GM19035 (cell line): Measurements from ENCODE around the gene WDR44.
"Not testable (repeated sequence)": the region's sequence is repeated elsewhere in the genome, so short reads cannot be mapped to it uniquely, and the experiment has no call there.

ENCODE experiments used
- ATAC-seq: cut with Tn5 transposase; IDR thresholded peaks from one replicate; pipeline ENCODE4 v1.9.1; 2021; ENCODE audit not compliant: unreplicated experiment

WDR44 gene

DNA sequence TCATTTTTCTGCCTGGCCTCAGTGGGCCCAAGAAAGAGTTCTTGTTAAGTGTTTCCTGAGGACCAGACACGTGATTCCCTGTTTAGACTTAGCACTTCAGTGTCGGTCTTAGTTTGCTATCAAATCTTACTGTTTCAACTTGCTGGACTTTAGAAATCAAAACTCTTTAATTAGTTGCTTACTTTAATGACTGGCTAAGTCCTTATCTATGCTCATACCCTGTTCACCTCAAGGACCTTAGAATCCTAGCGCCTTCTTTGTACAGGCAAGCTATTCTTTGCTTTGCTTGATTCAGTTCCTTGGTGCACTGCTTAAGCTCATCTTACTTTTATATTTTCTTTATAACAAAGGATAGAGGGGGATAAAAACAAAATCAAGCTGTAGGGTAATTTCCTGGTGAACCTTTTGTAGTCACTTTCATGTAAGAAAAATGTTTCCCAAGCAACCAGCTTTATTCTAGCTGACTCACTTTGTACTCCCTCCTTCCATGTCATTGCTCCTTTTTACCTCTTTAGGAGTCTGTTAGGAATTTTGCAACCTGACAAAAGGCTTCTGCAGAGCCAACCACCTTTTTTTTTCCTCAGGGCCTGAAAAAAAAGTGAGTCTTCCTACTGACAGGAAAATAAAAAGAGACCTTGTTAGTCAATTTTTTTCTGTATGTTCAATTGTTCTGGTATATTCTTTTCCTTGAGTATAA is 14.7 kb downstream of the WDR44 start:
- no peak for ATAC-seq

DNA sequence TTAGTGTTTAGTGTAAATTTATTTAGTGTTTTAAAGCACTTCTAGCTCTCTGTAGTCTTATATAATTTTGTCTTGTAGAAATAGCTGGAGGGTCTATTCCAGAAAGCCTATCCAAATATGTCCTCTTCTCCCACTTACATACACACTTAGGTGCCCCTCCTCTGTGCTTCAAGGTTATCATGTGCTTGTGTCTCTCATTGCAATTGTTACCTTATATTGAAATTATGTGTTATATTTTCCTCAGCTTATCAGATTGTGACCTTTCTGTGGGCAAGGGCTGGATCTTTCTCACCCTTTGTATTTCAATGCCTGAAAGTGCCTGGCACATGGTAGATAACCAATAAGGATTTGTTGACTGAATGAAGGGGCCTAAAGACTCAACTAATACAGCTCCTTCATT is 18.4 kb downstream of the WDR44 start:
- ATAC-seq = no peak

DNA sequence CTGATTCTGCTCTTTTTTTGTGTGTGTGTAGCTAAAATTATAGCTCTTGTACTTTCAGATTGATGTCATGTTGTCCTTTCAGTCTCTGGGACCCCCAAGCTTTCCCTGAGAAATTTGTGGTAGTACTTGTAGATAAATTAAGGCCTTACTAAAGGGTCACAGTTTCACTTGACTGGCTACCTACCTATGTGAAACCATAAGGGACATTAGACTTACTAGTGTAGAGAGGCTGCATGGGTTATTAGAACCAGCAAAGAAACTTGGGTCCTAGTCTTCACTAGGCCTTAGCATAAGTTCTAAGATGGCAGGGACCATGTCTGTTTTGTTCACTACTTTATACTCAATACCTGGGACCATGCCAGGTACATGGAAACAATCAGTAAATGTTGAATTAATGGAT is 21.4 kb downstream of the WDR44 start:
- ATAC-seq = no peak

DNA sequence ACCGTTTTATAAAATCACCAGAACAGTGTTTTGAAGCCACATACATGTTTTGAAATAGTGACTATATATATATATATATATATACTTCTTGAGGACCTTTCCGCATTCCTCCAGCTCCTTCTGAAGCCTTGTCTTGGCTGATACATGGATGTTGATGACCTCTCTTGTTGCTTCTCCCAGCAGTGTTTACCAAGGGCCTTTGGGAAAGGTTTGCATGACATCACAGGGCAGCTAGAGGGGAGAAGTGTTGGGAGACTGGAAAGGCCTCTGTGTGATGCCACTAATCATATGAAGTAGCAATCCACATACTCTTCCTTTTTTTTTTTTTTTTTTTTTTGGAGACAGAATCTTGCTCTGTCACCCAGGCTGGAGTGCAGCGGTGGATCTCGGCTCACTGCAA is 22.5 kb downstream of the WDR44 start:
- ATAC-seq = no peak

DNA sequence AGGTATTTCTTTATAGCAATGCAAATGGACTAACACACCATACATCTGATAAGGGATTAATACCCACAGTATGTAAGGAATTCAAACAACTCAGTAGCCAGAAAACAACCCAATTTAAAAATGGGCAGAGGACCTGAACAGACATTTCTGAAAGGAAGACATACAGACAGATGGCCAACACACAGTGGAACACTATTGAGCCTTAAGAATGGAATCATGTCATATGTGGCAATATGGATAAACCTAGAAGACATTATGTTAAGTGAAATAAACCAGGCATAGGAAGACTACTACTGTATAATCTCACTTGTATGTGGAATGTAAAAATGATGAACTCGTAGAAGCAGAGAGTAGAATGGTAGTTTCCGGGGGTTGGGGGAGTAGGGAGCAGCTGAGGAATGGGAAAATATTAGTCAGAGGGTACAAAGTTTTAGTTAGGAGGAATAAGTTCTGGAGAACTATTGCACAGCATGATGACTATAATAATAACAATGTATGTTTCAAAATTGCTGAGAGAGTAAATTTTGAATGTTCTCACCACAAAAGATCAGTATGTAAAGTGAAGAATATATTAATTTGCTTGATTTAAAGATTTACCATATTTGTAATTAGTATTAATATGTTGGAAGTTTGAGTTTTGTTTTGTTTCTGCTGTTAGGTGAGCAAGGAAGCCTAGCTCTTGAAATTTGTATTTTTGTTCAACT is 25.2 kb downstream of the WDR44 start:
- ATAC-seq = no peak

DNA sequence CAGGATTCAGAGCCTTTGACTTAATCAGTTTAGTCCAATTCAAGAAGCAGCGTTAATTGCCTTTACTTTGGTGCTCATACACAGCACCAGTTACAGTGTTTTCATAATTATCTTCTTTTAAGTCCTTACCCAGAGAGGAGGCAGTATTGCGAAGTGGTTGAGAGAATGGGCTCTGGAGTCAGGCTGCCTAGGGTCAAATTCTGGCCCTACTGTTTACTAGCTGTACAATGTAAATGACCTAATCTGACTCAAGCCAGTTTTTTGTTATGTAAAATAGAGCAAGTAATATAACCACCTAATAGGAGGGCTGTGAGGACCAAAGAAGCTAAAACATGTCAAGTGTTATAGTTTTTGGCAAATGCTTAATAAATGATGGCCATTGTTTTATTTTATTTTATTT is 27.6 kb downstream of the WDR44 start:
- no peak for ATAC-seq

DNA sequence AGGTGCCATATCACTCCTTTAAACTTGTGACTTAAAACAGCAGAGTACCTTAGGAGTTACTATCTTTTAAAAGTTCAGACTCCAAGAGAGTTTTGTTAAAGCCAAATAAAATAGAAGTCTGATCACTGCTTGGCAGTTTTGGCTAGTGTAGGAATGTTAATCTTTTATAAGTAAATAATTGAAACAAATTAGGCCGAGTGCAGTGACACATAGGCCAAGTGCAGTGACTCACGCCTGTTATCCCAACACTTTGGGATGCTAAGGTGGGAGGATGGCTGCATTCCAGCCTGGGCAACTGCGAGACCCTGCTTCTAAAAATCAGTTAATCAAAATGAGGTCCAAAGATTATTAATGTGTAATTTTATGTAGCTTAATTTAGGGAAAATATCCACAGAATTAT is 37.2 kb downstream of the WDR44 start:
- ATAC-seq = no peak

DNA sequence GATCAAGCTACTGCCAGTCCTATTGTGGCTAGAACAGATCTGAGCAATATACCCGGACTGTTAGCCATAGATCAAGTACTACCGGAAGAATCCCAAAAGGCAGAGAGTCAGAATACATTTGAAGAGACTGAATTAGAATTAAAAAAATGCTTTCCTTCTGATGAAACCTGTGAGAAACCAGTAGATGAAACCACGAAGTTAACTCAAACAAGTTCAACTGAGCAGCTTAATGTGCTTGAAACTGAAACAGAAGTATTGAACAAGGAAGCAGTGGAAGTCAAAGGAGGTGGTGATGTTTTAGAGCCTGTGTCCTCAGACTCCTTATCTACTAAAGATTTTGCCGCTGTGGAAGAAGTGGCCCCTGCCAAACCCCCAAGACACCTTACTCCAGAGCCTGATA is 46.8 kb downstream of the WDR44 start:
- ATAC-seq = no peak

DNA sequence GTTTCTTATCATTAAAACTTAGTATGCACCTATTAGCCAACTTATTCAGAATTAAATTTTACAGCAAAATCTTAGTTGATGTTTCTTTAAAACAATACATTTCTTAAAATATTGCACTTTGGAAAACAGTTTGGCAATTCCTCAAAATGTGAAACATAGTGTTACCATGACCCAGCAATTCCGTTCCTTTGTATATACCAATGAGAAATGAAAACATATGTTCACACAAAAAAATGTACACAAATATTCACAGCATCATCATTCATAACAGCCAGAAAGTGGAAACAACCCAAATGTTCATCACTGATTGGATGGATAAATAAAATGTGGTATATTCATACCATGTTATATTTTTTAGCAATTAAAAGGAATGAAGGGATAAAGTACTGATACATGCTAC is 50.2 kb downstream of the WDR44 start:
- no peak for ATAC-seq

DNA sequence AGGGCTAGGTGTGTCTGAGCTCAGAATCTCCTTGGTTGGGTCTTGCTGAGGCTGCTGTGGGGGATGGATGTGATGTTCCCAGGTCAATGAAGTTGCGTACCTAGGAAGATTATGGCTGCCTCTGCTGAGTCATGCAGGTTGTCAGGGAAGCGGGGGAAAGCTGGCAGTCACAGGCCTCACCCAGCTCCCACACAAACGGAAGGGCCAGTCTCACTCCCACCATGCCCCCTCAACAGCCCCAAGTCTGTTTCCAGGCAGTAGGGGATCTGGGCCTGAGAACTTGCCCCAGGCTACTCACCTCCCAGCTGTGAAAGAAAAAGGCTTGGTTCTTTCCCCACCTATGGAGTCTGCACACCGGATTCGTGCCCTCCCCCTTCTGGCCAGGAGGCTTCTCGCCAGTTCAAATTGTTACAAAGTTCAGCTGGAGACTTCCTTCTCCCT is 72.9 kb downstream of the WDR44 start:
- no peak for ATAC-seq

DNA sequence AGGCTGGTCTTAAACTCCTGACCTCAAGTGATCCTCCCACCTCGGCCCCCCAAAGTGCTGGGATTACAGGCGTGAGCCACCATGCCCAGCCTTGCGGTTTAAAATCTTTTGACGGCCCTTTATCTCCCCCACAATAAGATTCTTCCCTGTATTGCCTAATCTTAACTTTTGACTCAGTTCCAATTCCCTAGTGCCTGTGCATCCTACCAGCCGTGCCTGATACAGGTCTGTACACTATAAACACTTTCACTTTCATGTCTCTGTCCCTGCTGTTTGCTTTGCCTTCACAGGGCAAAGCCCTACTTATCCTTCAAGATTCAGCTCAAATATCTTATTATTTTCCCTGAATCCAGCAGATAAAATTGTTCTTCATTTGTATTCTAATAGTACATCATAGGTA is 74.6 kb downstream of the WDR44 start:
- ATAC-seq = peak; percentile 61

DNA sequence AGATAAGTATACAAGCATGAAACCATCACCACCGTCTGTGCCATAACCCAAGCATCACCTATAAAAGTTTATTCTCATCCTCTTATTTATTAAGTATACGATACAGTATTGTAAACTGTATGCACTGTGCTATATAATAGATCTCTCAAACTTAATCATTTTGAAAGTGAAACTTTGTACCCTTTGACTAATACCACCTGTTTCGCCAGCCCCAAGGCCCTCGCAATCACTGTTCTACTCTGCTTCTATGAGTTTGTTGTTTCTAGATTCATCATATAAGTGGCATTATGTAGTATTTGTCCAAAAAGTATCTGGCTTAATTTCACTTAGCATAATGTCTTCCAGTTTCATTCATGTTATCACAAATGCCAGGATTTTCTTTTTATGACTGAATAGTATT is 77.7 kb downstream of the WDR44 start:
- ATAC-seq = peak; percentile 97

DNA sequence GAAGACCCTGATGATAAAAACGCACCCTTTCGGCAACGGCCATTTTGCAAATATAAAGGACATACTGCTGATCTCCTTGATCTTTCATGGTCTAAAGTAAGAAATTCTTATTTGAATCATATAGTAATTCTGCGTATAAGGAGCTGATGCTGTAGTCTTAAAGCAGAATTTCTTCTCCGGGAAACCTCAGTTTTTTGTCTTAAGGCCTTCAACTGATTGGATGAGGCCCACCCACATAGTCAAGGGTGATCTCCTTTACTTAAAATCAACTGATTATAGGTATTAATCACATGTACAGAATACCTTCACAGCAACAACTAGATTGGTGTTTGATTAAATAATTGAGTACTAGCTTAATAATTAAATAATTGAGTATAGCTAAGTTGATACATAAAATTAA is 86.9 kb downstream of the WDR44 start:
- ATAC-seq = no peak

DNA sequence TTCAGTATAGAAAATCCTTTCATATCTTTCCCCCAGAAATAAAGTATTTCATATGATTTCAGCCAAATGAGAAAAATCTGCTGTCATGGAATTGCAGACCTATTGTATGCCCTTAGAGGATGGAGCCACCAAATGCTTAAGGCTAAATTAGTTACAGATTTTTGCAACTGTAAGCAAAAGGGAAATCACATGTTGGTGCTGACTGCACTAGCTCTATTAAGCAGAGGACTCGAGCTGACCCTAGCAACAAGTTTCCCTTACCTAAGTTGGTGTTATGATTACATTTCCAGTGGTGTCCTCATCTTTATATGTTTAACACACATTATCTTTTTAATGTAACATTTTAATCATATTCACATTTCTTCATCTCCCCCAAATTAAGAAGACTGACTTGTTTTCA is 91.4 kb downstream of the WDR44 start:
- no peak for ATAC-seq

DNA sequence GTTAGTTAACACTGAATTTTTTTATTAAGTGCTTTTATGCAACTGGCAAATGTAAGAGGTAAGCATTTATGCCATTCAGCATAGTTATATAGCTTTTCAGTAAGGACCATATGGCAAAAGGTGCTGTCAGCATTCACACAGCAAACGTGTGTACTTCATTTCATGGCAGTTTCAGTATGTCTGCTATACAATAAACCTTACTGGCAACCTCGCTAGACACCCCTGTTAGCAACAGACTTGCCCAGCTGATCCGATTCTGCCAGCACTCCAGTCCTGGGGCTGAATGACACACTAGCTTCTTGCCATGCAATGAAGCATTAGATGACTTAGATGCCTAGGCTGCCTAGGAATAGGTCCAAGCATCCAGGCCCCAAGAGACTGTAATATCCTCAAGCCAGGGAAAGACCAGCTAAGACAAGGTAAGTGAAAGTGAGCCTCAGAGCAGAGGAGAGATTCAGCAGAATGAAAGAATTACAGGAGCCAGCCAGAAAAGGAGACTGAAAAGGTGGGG is 102.4 kb downstream of the WDR44 start:
- no peak for ATAC-seq

DNA sequence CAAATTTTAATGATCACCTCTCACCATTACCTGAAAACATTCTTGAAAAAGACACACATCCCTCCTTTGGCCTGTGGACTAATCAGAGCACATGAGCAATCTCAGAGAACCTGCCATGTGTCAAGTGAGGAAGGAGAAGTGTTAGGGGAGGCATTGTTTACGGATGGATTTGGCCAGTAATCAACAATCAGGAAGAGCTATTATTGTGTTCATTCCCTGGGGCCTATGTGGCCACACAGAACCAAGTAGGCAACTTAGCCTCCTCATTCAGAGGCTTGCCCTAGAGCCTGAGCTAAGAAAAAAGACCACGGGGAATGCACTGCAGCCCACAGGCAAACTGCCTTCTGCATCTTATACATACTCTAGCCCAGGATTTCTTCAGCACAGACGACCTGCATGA is 109.1 kb downstream of the WDR44 start:
- no peak for ATAC-seq

DNA sequence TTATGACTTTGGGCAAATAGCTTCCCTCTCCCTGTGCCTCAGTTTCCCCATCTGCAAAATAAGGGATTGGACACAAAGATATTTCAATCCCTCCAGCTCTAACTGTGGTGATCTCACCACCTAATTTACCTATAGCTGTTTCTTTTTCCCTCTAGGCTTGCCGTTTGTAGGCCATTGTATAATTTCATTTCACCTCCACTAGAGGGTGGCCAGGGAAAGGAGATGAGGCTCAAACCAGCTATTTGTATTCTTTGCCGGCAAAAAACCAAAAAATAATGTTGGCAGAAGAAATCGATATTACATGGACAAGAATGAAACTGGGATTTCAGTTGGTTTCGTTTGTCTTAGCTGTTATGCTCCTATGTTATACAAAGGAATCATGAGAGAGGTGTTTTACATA is 113.6 kb downstream of the WDR44 start:
- no peak for ATAC-seq

DNA sequence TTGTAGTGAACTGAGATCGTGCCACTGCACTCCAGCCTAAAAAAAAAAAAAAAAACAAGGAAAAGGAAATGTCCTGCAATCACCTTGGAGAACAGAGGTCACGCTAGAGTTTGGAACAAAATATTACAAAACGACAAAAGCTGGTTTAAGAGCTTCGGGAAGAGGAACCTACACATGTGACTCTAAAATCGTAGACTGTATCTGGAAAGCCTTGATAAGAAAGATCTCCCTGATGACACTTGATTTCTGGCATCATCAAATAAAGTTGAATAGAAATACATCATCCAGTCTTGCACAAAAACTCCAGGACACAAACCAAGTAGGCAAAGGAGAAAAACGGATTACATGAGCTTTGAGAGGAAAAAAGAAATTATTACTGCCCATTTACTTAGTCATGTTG is 118.6 kb downstream of the WDR44 start:
- ATAC-seq = no peak

DNA sequence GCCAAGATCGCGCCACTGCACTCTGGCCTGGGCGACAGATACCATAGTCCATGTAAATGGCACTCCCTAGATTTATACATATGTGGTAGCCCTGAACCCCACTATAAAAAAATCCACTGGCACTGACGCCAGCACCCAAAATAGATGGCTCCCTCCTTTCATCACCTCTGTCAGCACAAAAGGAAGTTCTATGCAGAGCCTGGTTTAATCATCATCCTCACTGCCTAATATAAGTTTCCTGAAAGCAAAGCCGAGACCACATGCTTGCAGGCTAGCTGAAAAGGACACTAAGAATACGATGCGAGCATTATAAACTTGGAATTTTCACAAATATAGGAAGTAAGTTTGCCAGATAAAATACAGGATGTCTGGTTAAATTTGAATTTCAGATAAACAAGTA is 122.2 kb downstream of the WDR44 start:
- ATAC-seq = no peak

DNA sequence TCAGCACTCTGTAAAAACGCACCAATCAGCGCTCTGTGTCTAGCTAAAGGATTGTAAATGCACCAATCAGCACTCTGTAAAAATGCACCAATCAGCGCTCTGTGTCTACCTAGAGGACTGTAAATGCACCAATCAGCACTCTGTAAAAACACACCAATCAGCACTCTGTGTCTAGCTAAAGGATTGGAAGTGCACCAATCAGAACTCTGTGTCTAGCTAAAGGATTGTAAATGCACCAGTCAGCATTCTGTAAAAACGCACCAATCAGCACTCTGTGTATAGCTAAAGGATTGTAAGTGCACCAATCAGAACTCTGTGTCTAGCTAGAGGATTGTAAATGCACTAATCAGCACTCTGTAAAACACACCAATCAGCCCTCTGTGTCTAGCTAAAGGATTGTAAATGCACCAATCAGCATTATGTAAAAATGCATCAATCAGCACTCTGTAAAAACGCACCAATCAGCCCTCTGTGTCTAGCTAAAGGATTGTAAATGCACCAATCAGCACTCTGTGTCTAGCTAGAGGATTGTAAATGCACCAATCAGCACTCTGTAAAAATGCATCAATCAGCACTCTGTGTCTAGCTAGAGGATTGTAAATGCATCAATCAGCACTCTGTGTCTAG is 124.9 kb downstream of the WDR44 start:
- ATAC-seq = not testable (repeated sequence)

DNA sequence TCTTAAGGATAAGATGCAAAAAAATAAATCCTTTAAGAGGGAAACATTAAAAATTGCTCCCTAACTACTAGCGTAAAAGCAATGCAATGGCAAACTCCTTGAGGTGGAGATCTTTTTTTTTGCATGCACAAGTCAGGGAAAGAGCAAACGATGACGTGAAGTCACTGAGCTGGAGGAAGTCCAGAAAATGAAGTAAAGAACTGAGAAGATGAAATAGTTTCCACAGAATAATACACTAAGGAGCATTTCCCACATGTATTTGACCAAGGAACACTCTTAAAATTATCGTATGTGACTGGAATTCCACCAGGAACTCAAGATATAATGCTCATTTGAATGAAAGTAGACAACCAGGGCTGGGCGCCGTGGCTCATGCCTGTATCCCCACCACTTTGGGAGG is 128.7 kb downstream of the WDR44 start:
- no peak for ATAC-seq

DNA sequence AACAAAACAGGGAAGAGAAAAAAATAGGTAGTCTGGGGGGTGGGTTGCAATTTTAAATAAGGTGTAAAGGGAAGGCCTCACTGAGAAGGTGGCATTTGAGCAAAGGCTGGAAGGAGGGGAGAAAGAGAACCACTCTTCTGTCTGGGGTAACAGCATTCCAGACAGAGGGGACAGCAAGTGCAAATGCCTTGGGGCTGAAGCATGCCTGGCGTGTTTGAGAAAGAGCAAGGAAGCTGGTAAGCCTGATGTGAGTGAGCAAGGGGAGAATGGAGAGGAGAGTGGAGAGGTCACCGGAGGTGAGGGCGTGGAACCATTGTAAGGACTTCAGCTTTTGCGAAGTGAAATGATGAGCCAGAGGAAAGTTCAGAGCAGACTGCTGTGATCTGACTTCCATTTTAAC is 130.0 kb downstream of the WDR44 start:
- ATAC-seq = no peak
